Endothelial cell of umbilical vein (primary cell): ENCODE data around the gene LRP3. TPM values are rescaled to one million over a fixed set of nuclear protein-coding genes. Genes with fewer than 3 reads are reported as not detected.

Experiments
- BruUV-seq: library from RNA; stranded (reverse); fragments of 400-500 nt; replicated peaks from 2 replicates; lab custom pipeline; 2021; lab: Mats Ljungman, UMichigan
- CTCF ChIA-PET: fragments of 300-600, 350-600 bp; sonication (Branson Sonifier 250); formaldehyde crosslinking; loops from one replicate; lab custom pipeline; 2021; ENCODE audit warnings: antibody characterized with exemption, inconsistent platforms; lab: Charles Lee
- POLR2A ChIA-PET: fragments of 300-600, 350-600 bp; sonication (Branson Sonifier 250); formaldehyde crosslinking; loops from one replicate; lab custom pipeline; 2021; ENCODE audit warnings: antibody characterized with exemption, inconsistent platforms; lab: Charles Lee
- DNase-seq: peaks from one replicate; pipeline ENCODE4 v3.0.0-alpha.2; 2011; ENCODE audit warnings: low read depth, low spot score
- FAIRE-seq: peaks from 2 replicates; lab custom pipeline; 2011; peaks lifted over from hg19 to GRCh38; lab: Jason Lieb, UNC
- H2AFZ ChIP-seq: 2 replicates; pipeline ENCODE4 v1.6.0; 2012; ENCODE audit warnings: low read depth, low read length, control low read depth, inconsistent platforms
- H3K27ac ChIP-seq: 2 replicates; pipeline ENCODE4 v1.5.1; 2011; ENCODE audit warnings: low read depth, mild to moderate bottlenecking, control low read depth, low read length, moderate library complexity; ENCODE audit not compliant: insufficient read depth
- H3K27me3 ChIP-seq, 2 experiments: 2 replicates each; pipeline versions ENCODE4 v1.6.0 to v1.6.1; 2011; ENCODE audit warnings: low read length in 2 of 2, mixed read lengths in 1 of 2; ENCODE audit not compliant: control insufficient read depth in 2 of 2, insufficient read depth in 2 of 2
- H3K36me3 ChIP-seq, 2 experiments: 2 replicates in 1 of 2; 3 replicates in 1 of 2; pipeline ENCODE4 v1.5.1; 2011; ENCODE audit warnings: low read length in 2 of 2, mild to moderate bottlenecking in 1 of 2, moderate library complexity in 1 of 2; ENCODE audit not compliant: control insufficient read depth in 2 of 2, insufficient read depth in 2 of 2; ENCODE audit errors: extremely low read depth in 1 of 2
- H3K4me1 ChIP-seq: 3 replicates; pipeline ENCODE4 v1.5.1; 2011; ENCODE audit warnings: mild to moderate bottlenecking, low read length; ENCODE audit not compliant: control insufficient read depth, insufficient read depth; ENCODE audit errors: extremely low read depth
- H3K4me2 ChIP-seq: 2 replicates; pipeline ENCODE4 v1.6.1; 2011; ENCODE audit warnings: low read length, control low read depth, mixed read lengths; ENCODE audit not compliant: insufficient read depth
- H3K4me3 ChIP-seq, 3 experiments: fragments of 200-600 bp in 1 of 3; sonication (generic), shearing (Covaris generic) in 1 of 3; replicated peaks in 1 of 3; 2 replicates each; pipeline ENCODE4 v1.5.1; 2011 to 2016; ENCODE audit warnings: control low read depth in 3 of 3, low read length in 3 of 3, mild to moderate bottlenecking in 2 of 3, inconsistent platforms in 1 of 3, low read depth in 1 of 3, moderate library complexity in 1 of 3; ENCODE audit not compliant: insufficient read depth in 1 of 3
- H3K79me2 ChIP-seq: 2 replicates; pipeline ENCODE4 v1.6.0; 2012; ENCODE audit warnings: low read length, inconsistent platforms; ENCODE audit not compliant: control insufficient read depth, insufficient read depth
- H3K9ac ChIP-seq: replicated peaks from 2 replicates; pipeline ENCODE3; 2011; ENCODE audit warnings: low read length, control low read depth; ENCODE audit not compliant: insufficient read depth; ENCODE audit errors: extremely low read depth
- H3K9me1 ChIP-seq: replicated peaks from 3 replicates; pipeline ENCODE4 v1.6.0; 2011; ENCODE audit warnings: mild to moderate bottlenecking, low read length; ENCODE audit not compliant: control insufficient read depth, insufficient read depth; ENCODE audit errors: extremely low read depth
- H3K9me3 ChIP-seq: replicated peaks from 2 replicates; pipeline ENCODE4 v1.5.1; 2012; ENCODE audit warnings: low read length, inconsistent platforms; ENCODE audit not compliant: control insufficient read depth, insufficient read depth
- H4K20me1 ChIP-seq: replicated peaks from 2 replicates; pipeline ENCODE3; 2011; ENCODE audit warnings: mild to moderate bottlenecking, low read length; ENCODE audit not compliant: control insufficient read depth, insufficient read depth; ENCODE audit errors: extremely low read depth
- EZH2 ChIP-seq: IDR thresholded peaks from 2 replicates; pipeline ENCODE4 v1.6.1; 2012; ENCODE audit warnings: borderline replicate concordance, low read depth, mild to moderate bottlenecking, moderate library complexity, low read length, inconsistent platforms; ENCODE audit not compliant: severe bottlenecking
- FOS ChIP-seq: IDR thresholded peaks from 2 replicates; pipeline ENCODE4 v1.6.1; 2011; ENCODE audit warnings: mild to moderate bottlenecking, low read length, moderate library complexity, borderline replicate concordance; ENCODE audit not compliant: insufficient read depth
- GATA2 ChIP-seq: IDR thresholded peaks from 2 replicates; pipeline ENCODE4 v1.7.0; 2011; ENCODE audit warnings: low read depth, mild to moderate bottlenecking, moderate library complexity, mixed read lengths, low read length; ENCODE audit not compliant: insufficient read length, insufficient read depth
- JUN ChIP-seq: IDR thresholded peaks from 2 replicates; pipeline ENCODE4 v1.6.1; 2011; ENCODE audit warnings: borderline replicate concordance, low read depth; ENCODE audit not compliant: insufficient read length, insufficient read depth
- MYC ChIP-seq: IDR thresholded peaks from one replicate; pipeline ENCODE4 v1.6.1; 2011; ENCODE audit warnings: mild to moderate bottlenecking, low read depth, low read length
- POLR2A ChIP-seq: IDR thresholded peaks from 2 replicates; pipeline ENCODE4 v1.6.1; 2012; ENCODE audit warnings: low read depth, mild to moderate bottlenecking, control low read depth, low read length
- POLR2AphosphoS5 ChIP-seq: IDR thresholded peaks from 2 replicates; pipeline ENCODE4 v1.6.1; 2012; ENCODE audit warnings: low read depth, mild to moderate bottlenecking, control low read depth, low read length, moderate library complexity; ENCODE audit not compliant: insufficient read depth
- dilution Hi-C: fragments of 300-500 bp; cut with MboI; formaldehyde crosslinking; loops from one replicate; pipeline ENCODE4 v1.15.0; 2019; ENCODE audit warnings: low sequenced_read_pairs; ENCODE audit not compliant: extremely low pct_ligation_motif_present
- intact Hi-C: fragments of 100-400 bp; cut with micrococcal nuclease; formaldehyde crosslinking; loops from one replicate; pipeline ENCODE4 v1.10.0; 2022
- polyA plus RNA-seq, 4 experiments: library from polyadenylated mRNA; depleted of rRNA in 3 of 4; stranded (reverse) in 3 of 4; unstranded in 1 of 4; fragments of >200 nt; gene quantifications; 2 replicates each; pipeline versions ENCODE4 v1.2.1 to v1.2.3, GENCODE V29; 2011 to 2012; ENCODE audit warnings: missing spikeins in 1 of 4
- total RNA-seq: library from RNA; stranded (reverse); gene quantifications from 2 replicates; pipeline ENCODE4 v1.2.3, GENCODE V29; 2021
- TF ChIP-seq, protein P1 (sequence below): IDR thresholded peaks from 2 replicates; pipeline ENCODE4 v1.6.1; 2011; ENCODE audit not compliant: insufficient read depth, insufficient read length
- TF ChIP-seq, protein P2 (sequence below), 2 donors: IDR thresholded peaks; 1 replicate in 1 of 2; 2 replicates in 1 of 2; pipeline ENCODE4 v1.5.1; 2011; ENCODE audit warnings: low read length in 2 of 2, mild to moderate bottlenecking in 2 of 2, moderate library complexity in 2 of 2, control low read depth in 1 of 2, inconsistent platforms in 1 of 2, low read depth in 1 of 2; ENCODE audit not compliant: insufficient read depth in 1 of 2; ENCODE audit errors: extremely low read depth in 1 of 2

Gene LRP3
- total and polyA plus RNA-seq, 2 donors (not counting 3 experiments of a cell fraction or from before 2014, with no cell fraction given), result 14.3 to 19.4 TPM

- Histone ChIP-seq H4K20me1 (no peaks in the 10 kb centered on the region), H3K4me2 (peak overlapping the region; percentile 49), H3K4me3 (peak overlapping the region in 1 of 3 experiments; percentile 19), H3K36me3 (no peaks in the 10 kb centered on the region), H3K27ac (no peak overlapping the region), H2AFZ (no peak overlapping the region), H3K9me1 (no peaks in the 10 kb centered on the region), H3K4me1 (peaks cover 3% of the 10 kb centered on the region), H3K9ac (no peak overlapping the region), H3K27me3 (peaks cover 2 to 4% of the 10 kb centered on the region in 2 experiments), H3K9me3 (no peaks in the 10 kb centered on the region), H3K79me2 (no peaks in the 10 kb centered on the region)
- ChIA-PET CTCF (interaction anchor here (5.2 kb wide), 1 partner anchor 12 kb away, joined by 43 read pairs; no protein-coding TSS in a partner anchor), POLR2A (no interaction called here)
- TF ChIP-seq EZH2, result no peak
- no peak for TF ChIP-seq POLR2A
- TF ChIP-seq, protein P1, sequence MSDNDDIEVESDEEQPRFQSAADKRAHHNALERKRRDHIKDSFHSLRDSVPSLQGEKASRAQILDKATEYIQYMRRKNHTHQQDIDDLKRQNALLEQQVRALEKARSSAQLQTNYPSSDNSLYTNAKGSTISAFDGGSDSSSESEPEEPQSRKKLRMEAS, result no peak
- no peak for TF ChIP-seq GATA2
- no peak for TF ChIP-seq FOS
- no peak for TF ChIP-seq MYC
- TF ChIP-seq, protein P2, sequence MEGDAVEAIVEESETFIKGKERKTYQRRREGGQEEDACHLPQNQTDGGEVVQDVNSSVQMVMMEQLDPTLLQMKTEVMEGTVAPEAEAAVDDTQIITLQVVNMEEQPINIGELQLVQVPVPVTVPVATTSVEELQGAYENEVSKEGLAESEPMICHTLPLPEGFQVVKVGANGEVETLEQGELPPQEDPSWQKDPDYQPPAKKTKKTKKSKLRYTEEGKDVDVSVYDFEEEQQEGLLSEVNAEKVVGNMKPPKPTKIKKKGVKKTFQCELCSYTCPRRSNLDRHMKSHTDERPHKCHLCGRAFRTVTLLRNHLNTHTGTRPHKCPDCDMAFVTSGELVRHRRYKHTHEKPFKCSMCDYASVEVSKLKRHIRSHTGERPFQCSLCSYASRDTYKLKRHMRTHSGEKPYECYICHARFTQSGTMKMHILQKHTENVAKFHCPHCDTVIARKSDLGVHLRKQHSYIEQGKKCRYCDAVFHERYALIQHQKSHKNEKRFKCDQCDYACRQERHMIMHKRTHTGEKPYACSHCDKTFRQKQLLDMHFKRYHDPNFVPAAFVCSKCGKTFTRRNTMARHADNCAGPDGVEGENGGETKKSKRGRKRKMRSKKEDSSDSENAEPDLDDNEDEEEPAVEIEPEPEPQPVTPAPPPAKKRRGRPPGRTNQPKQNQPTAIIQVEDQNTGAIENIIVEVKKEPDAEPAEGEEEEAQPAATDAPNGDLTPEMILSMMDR (IDR thresholded peaks at IDR 0.05; ENCODE audit: extremely low read depth in 1 of 2, insufficient read depth in 1 of 2, low read depth in 1 of 2, low read length in 2 of 2), result no peak
- no peak for TF ChIP-seq POLR2AphosphoS5
- TF ChIP-seq JUN, result no peak
- no TSS peak for BruUV-seq
- intact Hi-C loops (loop anchor here (2.0 kb wide), 1 partner anchor 19 kb away; no protein-coding TSS in a partner anchor), dilution Hi-C loops (no loop called here)
- DNase-seq (no peak), FAIRE-seq (no peak)
Measured at GRCh38 chr19:33195645-33196347, 1.7 kb downstream of the LRP3 start.
